Measurements from ENCODE around the gene ARL15. TPM values are rescaled to one million over a fixed set of nuclear protein-coding genes. Genes with fewer than 3 reads are reported as not detected.

Gene ARL15
- total RNA-seq, 2 donors from 2014 or later: 30.6 to 35.7 TPM

GRCh38 chr5:54292866-54293265 lies 17.5 kb downstream of the ARL15 start:
- no peak for DNase-seq (ENCODE audit: low spot score)
- intact Hi-C loops (cut with DNase I): loop anchor here in 1 of 2 donors (5.0 kb wide), 1 partner anchor 371 kb away; no protein-coding TSS in a partner anchor

- no peak for DNase-seq (ENCODE audit: low spot score)
- intact Hi-C loops (cut with DNase I): loop anchor here in 1 of 2 donors (5.0 kb wide), 1 partner anchor 369 kb away; no protein-coding TSS in a partner anchor
These were observed 18.9 kb downstream of the ARL15 start for GRCh38 chr5:54291498-54291897.

- DNase-seq (ENCODE audit: low spot score): no peak
- intact Hi-C loops (cut with DNase I): loop anchor here in 1 of 2 donors (5.0 kb wide), 1 partner anchor 367 kb away; no protein-coding TSS in a partner anchor
These were observed 20.6 kb downstream of the ARL15 start for GRCh38 chr5:54289769-54290168.

- DNase-seq (ENCODE audit: low spot score): no peak
- intact Hi-C loops (cut with DNase I): no loop called here
These were observed 21.7 kb downstream of the ARL15 start for GRCh38 chr5:54288568-54289217.

- intact Hi-C loops (cut with DNase I): no loop called here
- DNase-seq (ENCODE audit: low spot score): no peak
These were observed 24.7 kb downstream of the ARL15 start for GRCh38 chr5:54285686-54286085.

- intact Hi-C loops (cut with DNase I): no loop called here
- no peak for DNase-seq (ENCODE audit: low spot score)
These were observed 25.8 kb downstream of the ARL15 start for GRCh38 chr5:54284586-54284985.

GRCh38 chr5:54282876-54283275 lies 27.5 kb downstream of the ARL15 start:
- intact Hi-C loops (cut with DNase I): no loop called here
- no peak for DNase-seq (ENCODE audit: low spot score)

- intact Hi-C loops (cut with DNase I): no loop called here
- no peak for DNase-seq (ENCODE audit: low spot score)
These were observed 28.2 kb downstream of the ARL15 start for GRCh38 chr5:54281960-54282692.

- no peak for DNase-seq (ENCODE audit: low spot score)
- intact Hi-C loops (cut with DNase I): no loop called here
These were observed 30.4 kb downstream of the ARL15 start for GRCh38 chr5:54279960-54280359.

- intact Hi-C loops (cut with DNase I): no loop called here
- no peak for DNase-seq (ENCODE audit: low spot score)
These were observed 31.2 kb downstream of the ARL15 start for GRCh38 chr5:54278979-54279717.

GRCh38 chr5:54278036-54278830 lies 32.1 kb downstream of the ARL15 start:
- intact Hi-C loops (cut with DNase I): no loop called here
- DNase-seq (ENCODE audit: low spot score): no peak

GRCh38 chr5:54276048-54276447 lies 34.3 kb downstream of the ARL15 start:
- intact Hi-C loops (cut with DNase I): no loop called here
- no peak for DNase-seq (ENCODE audit: low spot score)

GRCh38 chr5:54275361-54275760 lies 35.0 kb downstream of the ARL15 start:
- no peak for DNase-seq (ENCODE audit: low spot score)
- intact Hi-C loops (cut with DNase I): no loop called here

- intact Hi-C loops (cut with DNase I): no loop called here
- no peak for DNase-seq (ENCODE audit: low spot score)
These were observed 35.4 kb downstream of the ARL15 start for GRCh38 chr5:54274944-54275343.

GRCh38 chr5:54273715-54274114 lies 36.7 kb downstream of the ARL15 start:
- no peak for DNase-seq (ENCODE audit: low spot score)
- intact Hi-C loops (cut with DNase I): no loop called here

GRCh38 chr5:54272746-54273145 lies 37.6 kb downstream of the ARL15 start:
- no peak for DNase-seq (ENCODE audit: low spot score)
- intact Hi-C loops (cut with DNase I): no loop called here

- intact Hi-C loops (cut with DNase I): no loop called here
- no peak for DNase-seq (ENCODE audit: low spot score)
These were observed 40.0 kb downstream of the ARL15 start for GRCh38 chr5:54270326-54270725.

- intact Hi-C loops (cut with DNase I): no loop called here
- no peak for DNase-seq (ENCODE audit: low spot score)
These were observed 45.8 kb downstream of the ARL15 start for GRCh38 chr5:54264574-54264973.

- DNase-seq (ENCODE audit: low spot score): no peak
These were observed 46.9 kb downstream of the ARL15 start for GRCh38 chr5:54263447-54263846.

More at GRCh38 chr5:54263447-54263846, 46.9 kb downstream of the ARL15 start:
- intact Hi-C loops (cut with DNase I): no loop called here

Measured in posterior vena cava (tissue), 2 donors.